Embryonic facial prominence (tissue), 1 donor: ENCODE data around the gene KIF21A.
"Not testable (repeated sequence)": the region's sequence is repeated elsewhere in the genome, so short reads cannot be mapped to it uniquely, and the experiment has no call there.

ENCODE experiments used
- DNase-seq: peaks from one replicate; pipeline ENCODE4 v3.0.0-alpha.2; 2016; ENCODE audit errors: extremely low spot score

KIF21A gene, protein sequence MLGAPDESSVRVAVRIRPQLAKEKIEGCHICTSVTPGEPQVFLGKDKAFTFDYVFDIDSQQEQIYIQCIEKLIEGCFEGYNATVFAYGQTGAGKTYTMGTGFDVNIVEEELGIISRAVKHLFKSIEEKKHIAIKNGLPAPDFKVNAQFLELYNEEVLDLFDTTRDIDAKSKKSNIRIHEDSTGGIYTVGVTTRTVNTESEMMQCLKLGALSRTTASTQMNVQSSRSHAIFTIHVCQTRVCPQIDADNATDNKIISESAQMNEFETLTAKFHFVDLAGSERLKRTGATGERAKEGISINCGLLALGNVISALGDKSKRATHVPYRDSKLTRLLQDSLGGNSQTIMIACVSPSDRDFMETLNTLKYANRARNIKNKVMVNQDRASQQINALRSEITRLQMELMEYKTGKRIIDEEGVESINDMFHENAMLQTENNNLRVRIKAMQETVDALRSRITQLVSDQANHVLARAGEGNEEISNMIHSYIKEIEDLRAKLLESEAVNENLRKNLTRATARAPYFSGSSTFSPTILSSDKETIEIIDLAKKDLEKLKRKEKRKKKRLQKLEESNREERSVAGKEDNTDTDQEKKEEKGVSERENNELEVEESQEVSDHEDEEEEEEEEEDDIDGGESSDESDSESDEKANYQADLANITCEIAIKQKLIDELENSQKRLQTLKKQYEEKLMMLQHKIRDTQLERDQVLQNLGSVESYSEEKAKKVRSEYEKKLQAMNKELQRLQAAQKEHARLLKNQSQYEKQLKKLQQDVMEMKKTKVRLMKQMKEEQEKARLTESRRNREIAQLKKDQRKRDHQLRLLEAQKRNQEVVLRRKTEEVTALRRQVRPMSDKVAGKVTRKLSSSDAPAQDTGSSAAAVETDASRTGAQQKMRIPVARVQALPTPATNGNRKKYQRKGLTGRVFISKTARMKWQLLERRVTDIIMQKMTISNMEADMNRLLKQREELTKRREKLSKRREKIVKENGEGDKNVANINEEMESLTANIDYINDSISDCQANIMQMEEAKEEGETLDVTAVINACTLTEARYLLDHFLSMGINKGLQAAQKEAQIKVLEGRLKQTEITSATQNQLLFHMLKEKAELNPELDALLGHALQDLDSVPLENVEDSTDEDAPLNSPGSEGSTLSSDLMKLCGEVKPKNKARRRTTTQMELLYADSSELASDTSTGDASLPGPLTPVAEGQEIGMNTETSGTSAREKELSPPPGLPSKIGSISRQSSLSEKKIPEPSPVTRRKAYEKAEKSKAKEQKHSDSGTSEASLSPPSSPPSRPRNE (N-terminal part only)

DNA sequence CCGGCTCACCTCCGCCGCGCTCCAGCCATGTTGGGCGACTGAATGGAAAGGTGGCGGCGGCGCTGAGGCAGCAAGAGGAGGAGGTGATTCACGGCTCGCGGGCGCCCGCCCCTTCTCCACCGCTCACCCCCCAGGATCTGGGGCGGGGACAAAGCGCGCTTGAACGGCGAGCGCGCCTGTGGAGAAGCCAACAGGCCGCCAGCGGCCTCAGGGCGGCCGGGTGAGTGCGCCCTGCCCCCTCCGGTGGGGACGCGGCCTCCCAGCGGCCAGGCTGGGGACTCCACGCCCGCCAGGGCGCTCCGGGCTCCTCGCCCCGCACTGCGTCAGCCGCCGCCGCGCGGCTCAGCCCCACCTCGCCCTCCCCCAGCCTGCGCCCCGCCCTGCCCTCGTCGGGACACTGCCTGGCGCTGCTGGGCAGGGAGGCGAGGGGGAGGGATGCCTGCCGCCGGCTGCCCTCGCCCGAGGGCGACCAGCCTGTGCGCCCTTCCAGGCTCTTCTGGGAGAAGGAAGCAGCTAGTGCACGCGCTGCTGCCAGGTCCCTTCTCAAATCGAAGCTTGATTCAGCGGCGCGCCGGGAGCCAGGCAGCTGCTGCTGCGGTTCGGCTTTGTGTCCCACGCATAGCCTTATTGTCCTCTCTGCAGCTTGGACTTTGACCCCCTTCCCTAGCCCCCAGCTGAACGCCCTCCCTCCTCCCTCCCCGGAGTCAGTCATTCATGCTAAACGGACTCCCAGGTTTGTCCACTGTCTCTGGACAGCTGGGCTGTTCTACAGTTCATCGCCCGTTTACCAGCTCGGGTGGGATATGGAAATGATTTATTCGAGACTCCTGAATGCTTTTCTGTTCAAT lies at the start of gene KIF21A:
TSS of gene KIF21A (minus strand) at position 40 of the 848 bp plus-strand sequence. CDS start 150 bp downstream, outside the sequence.
- peak; percentile 40 for DNase-seq

DNA sequence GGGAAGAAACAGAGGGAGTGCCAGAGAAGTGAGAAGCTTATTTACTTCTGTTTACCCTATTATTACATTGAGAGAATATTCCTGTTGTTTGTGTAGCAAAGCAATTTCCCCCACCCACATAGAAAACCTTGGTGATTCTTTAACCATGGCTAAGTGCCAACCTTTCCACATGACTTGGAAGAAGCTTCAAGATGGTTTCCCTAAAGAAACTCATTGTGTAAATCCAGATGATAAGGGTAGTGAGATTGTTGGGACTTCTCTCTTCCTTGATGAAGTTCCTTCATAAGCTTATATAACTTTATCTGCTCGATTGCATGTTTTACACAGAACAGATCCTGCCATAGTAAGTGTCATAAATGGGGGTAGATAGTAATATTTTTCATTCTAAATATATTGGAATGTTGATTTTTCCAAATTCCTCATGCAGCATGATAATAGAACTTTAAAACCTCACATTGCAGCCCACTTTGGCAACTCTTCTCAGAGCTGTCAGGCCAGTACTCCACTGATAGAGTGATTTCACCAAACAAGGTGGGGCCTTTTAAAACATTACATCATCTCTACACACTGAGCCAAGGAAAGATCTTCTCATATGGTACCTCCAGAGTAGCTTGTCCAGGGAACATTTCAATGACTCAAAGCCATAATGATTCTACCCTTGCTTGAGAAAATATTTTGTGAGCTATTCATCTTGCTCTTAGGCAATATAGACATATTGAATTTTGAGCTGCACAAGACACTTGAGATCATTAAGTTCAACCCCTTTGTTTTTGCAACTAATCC lies 47.8 kb upstream of the KIF21A start:
- DNase-seq: no peak

DNA sequence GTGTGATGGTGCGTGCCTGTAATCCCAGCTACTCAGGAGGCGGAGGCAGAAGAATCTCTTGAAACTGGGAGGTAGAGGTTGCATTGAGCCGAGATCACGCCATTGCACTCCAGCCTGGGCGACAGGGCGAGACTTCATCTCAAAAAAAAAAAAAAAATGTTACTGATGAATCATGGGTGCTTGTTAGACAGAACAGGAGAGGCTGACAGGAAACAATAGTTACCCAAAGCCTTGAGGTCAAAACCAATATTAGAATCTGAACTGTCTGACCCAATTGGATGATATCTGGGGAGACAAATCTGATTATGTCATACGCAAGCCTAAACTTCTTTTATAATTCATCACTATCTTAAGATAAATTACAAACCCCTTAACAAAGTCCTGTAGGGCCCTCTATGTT lies 40.7 kb upstream of the KIF21A start:
- no peak for DNase-seq

DNA sequence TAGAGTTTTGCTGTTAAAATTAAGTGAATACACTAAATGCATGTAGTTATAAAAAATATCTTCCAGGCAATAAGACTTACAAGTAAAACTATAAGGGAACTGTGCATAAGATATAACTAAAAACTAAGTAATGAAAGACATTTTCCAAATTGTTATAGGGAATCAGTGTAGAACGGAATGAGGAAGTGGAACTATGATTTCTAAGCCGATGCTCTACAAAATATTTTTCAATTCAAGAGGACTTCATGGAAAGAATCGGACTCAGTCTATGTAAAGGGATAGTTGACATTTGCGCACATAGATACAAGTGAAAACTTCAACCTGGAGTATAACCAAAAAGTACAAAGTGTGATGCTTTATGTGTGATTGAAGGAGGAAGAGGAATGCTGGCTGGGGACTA lies 40.1 kb upstream of the KIF21A start:
- no peak for DNase-seq

DNA sequence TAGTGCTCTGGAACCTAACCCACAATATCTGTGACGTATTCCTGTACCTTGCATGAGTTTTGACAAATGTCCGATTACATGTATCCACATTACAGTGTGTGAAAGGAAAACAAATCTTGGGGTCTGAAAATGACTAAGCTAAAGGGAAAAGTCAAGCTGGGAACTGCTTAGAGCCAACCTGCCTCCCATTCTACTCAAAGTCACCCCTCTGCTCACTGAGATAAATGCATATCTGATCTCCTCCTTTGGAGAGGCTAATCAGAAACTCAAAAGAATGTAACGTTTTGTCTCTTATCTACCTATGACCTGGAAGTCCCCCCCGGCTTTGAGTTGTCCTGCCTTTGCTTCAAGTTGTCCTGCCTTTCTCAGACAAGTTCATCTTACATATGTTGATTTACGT lies 34.0 kb upstream of the KIF21A start:
- no peak for DNase-seq

DNA sequence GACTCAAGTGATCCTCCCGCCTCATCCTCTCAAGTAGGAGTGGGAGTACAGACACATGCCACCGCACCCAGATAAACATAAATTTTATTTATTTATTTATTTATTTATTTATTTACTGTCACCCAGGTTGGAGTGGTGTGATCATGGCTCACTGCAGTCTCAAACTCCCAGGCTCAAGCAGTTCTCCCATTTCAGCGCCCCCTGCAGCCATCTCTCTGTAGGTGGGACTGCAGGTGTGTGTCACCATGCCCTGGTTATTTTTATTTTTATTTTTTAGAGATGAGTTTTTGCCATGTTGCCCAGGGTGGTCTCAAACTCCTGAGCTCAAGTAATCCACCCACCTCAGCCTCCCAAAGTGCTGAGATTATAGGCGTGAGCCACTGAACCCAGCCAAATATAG lies 33.2 kb upstream of the KIF21A start:
- DNase-seq: no peak

DNA sequence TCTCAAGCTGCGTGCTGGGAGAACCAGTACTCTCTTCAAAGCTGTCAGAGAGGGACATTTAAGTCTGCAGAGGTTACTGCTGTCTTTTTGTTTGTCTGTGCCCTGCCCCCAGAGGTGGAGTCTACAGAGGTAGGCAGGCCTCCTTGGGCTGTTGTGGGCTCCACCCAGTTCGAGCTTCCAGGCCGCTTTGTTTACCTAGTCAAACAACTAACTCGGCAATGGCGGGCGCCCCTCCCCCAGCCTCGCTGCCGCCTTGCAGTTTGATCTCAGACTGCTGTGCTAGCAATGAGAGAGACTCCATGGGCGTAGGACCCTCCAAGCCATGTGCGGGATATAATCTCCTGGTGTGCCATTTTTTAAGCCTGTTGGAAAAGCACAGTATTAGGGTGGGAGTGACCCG lies 32.2 kb upstream of the KIF21A start:
- DNase-seq: not testable (repeated sequence)

DNA sequence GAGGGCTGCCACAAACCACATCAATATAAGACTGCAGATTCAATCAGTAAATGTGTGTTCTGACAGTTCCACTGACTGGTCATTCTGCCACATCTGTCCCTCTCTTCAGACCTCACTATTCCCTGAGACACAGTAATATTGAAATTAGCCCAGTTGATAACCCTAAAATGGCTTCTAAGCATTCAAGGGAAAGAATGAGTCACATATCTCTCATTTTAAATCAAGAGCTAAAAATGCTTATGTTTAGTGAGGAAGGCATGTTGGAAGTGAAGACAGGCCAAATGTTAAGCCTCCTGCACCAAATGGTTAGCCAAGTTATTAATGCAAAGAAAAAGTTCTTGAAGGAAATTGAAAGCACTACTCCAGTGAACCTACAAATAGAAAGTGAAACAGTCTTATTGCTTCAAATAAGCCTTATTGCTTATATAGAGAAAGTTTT lies 24.5 kb upstream of the KIF21A start:
- DNase-seq: no peak

DNA sequence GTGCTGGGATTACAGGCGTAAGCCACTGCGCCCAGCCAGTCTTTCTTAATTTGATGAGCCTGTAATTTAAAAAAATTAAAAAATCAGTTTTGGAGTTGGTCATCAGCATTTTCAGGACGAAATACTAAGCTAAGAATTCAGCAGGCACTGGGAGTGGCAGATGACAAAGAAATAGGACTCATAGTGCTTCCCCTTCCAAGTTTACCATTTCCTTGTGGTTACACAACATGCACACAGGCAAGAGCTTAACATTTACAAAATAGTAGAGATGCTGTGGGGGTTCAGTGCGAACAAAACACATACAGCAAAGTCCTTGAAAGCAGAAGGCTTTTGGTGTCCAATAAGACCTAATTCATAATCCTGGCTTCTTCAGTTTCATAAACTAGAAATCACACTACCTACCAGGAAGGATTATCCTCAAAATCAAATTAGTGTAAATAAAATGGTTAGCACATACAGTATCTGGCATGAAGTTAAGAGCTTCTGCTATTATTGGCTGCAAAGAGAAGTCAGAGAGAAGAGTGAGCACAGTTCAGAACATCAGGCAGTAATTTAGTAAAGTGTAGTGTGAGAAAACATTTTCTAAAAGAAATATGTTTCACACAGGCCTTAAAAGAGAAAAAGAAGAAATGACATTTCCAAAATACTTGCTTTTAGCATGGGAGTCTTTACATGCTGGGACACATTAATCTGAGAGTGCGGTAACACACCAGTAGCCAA lies 22.2 kb upstream of the KIF21A start:
- DNase-seq: no peak

DNA sequence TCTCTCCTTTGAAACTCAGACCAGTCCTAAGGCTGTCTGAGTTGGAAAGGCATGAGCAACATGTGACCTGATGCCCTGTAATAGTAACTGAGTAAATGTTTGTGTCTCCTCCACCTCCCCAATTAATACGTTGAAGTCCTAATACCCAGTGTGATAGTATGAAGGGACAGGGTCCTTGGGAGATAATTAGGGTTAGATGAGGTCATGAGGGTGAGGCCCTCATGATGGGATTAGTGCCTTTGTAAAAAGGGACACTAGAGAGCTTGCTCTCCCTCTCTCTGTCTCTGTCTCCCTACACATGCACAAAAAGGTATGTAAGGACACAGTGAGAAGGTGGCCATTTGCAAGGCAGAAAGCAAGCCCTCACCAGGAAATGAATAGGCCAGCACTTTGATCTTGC lies 18.1 kb upstream of the KIF21A start:
- DNase-seq: no peak

DNA sequence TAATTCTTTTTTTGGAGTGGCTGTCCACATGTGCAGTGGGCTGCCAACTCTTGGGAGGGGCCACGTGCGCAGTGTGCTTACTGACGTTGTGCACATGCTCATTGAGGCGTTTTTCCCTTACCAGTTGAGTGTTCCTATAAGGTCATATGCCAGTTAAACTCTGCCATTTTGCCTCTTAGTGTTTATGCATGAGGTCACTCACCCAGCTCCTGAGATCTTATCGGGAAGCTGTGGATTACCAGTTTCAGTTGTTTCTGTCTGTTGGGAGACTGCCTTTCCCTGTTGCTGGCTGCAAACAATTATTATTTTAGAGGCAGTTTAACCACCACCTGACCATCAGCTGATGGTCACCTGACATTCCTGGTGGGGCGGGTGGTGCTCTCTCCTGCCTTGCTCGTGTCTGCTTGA lies 16.1 kb upstream of the KIF21A start:
- no peak for DNase-seq

DNA sequence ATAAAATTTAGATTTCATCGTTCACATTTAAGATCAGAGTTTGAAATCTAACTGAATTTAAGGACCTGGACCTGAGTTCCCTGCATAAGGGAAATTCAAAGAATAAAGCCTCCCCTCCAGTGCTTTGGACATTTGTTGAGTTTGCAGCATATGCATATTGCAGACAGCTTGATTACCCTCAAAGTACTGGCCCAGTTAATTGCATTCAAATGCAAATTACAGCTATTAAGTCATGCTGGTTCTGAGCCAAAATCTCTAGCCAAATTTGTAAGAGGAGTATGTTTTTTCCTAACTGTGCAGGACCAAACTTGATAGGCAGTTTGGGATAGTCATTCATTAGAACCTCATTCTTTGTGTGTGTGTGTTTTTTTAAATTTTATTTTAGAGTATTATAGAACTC lies 9.1 kb upstream of the KIF21A start:
- no peak for DNase-seq

DNA sequence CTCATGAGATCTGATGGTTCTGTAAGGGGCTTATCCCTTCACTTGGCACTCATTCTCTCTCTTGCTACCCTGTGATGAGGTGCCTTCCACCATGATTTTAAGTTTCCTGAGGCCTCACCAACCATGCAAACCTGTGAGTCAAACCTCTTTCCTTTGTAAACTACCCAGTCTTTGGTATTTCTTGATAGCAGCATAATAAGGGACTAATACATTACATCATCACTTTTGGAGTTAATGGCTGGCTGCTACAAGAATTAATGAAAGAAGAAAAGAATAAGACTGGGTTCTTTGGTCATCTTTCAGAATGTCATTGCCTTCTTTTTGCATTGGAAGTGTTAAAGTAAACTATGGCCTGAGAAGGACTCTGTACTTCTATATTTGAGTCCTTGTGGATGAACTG lies 5.1 kb upstream of the KIF21A start:
- DNase-seq: no peak

DNA sequence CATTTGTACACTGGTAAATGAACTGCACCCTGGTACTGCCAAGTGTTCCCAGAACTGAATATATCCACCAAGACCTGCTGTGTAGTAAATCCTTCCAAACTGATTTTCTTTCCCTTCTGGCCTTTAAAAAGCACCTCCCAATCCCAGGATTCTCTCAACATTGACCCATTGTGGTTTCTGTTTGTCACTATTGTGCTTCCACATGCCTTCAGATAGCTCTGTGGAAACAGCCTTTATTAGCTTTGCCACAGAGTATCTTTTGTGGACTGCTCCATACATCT lies 949 bp upstream of the KIF21A start:
- no peak for DNase-seq

DNA sequence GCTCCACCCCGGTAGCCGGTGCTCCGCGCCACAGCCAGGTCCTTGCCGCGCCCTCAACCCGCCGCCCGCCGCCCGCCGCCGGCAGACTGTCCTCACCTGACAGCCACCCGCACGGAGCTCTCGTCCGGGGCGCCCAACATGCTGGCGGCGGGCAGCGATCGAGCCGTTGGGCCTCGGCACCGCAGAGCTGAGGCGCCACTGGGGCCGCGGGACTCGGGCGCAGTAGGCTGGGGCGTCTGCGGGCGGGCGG lies 164 bp downstream of the KIF21A start:
- DNase-seq: no peak

DNA sequence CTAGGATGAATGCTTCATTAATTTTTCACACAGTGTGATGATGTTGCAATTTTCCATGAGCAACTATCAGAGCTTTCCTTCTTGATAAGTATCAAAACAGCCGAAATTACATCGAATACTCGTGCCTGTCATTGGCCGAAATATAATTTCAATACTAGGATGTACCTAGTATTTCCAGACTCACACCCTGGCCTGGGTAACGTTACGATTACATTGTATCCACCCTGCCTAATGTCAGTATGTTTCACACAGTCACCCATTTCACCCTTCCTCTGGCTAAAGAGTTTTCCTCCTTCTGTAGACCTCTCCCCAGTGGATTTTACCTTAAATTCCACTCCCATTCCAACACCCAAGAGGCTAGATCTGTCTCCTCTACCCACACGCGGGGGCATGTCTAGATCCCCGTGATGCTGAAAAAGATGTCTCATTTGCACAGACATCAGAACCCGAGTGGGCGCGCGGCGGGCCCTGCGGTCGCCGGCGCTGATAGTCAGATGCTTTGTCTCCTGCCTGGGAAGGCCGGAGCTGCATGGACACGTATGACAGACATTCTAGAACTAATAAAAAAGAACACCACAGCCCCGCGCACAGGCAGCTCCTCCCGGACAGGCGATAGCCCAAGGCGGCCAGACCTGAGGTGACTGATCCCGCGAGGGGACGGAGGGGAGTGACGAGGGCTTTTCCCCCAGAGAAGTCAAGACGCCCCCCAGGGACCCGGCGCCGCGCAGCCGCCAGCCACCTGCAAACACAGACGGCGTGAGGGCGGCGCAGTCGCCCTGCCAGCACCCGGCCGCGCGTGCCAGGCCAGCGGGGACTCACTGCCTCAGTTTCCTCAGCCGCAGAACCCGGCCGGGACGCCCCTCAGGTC lies 723 bp downstream of the KIF21A start:
- no peak for DNase-seq

DNA sequence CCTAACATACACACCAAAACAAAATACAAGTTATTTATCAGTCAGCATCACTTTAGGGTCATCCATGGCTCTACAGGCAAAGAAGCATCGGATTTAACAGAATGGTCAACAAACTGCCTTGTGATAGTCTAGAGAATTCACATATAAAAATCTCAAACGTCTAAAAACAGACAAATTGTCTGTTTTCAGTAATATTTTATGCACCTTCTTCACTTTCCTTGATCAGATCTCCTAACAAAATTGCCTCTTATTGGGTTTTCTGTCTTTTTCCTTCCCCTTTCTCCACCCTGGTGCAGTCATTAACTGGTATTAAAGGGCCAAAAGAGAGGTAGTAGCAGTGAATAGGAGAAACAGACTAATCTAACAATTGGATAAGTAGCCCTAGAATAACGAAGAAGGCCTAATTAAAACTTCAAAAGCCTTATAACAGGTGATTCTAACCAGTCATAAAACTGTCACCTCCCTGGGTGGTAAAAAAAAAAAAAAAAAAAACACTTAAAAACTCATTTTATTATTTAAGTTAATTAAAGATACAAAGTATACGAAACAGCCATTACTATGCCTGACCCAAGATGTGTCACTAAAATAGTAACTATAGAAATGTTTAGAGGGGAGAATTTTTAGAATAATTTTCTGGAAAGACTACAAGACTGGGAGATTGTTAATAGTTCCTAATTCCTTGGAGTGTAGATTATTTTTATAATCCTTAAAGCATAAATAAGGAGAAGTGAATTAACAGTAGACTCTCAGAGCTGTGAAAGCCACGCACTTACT lies 1.5 kb downstream of the KIF21A start:
- DNase-seq: no peak

DNA sequence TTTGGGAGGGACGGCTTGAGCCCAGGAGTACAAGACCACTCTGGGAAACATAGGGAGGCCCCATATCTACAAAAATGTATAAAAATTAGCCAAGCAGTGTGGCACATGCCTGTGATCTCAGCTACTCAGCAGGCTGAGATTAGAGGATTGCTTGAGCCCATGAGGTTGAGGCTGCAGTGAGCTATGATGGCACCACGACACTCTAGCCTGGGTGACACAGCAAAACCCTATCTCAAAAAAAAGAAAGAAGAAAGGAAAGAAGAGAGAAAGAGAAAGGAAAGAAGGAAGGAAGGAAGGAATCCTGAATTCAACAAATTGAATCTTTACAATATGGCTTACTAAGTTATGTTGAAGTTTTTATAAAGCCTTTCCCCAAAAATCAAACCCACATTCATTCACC lies 2.1 kb downstream of the KIF21A start:
- no peak for DNase-seq
